Common myeloid progenitor, CD34-positive (primary cell): ENCODE data around the gene FUT8.
A peak's percentile ranks its signal among the peaks of the same experiment; 100 is the strongest.

Experiments
- CTCF ChIA-PET: fragments of 350-600 bp; sonication (Branson Sonifier 250); formaldehyde crosslinking; loops from one replicate; lab custom pipeline; 2021; ENCODE audit warnings: antibody characterized with exemption; lab: Charles Lee
- POLR2A ChIA-PET: fragments of 350-600 bp; sonication (Branson Sonifier 250); formaldehyde crosslinking; loops from one replicate; lab custom pipeline; 2021; ENCODE audit warnings: antibody characterized with exemption; lab: Charles Lee
- DNase-seq, 3 donors: peaks; one replicate each; pipeline versions ENCODE4 v3.0.0 to v3.0.0-alpha.2; 2013
- H3K27ac ChIP-seq, 2 experiments: 1 replicate in 1 of 2; 2 replicates in 1 of 2; pipeline ENCODE4 v1.7.0; 2013; ENCODE audit warnings: inconsistent platforms in 2 of 2, low read length in 2 of 2, mild to moderate bottlenecking in 2 of 2, low read depth in 1 of 2, moderate library complexity in 1 of 2; ENCODE audit not compliant: severe bottlenecking in 2 of 2, insufficient read depth in 1 of 2, poor library complexity in 1 of 2
- H3K27me3 ChIP-seq, 5 experiments: replicated peaks in 2 of 5; 1 replicate in 3 of 5; 2 replicates in 2 of 5; pipeline versions ENCODE4 v1.6.1 to v1.7.0; 2013; ENCODE audit warnings: low read length in 4 of 5, mild to moderate bottlenecking in 2 of 5, moderate library complexity in 2 of 5, inconsistent platforms in 1 of 5; ENCODE audit not compliant: insufficient read depth in 5 of 5, control insufficient read depth in 4 of 5
- H3K36me3 ChIP-seq, 4 experiments: 1 replicate in 2 of 4; 2 replicates in 2 of 4; pipeline versions ENCODE4 v1.6.1 to v1.7.0; 2013; ENCODE audit warnings: low read length in 3 of 4, control low read depth in 1 of 4, mild to moderate bottlenecking in 1 of 4; ENCODE audit not compliant: control insufficient read depth in 4 of 4, insufficient read depth in 4 of 4
- H3K4me1 ChIP-seq, 4 experiments: 1 replicate in 3 of 4; 2 replicates in 1 of 4; pipeline versions ENCODE4 v1.6.1 to v1.7.1; 2013; ENCODE audit warnings: low read length in 3 of 4, mild to moderate bottlenecking in 3 of 4, control low read depth in 1 of 4, inconsistent platforms in 1 of 4, moderate library complexity in 1 of 4; ENCODE audit not compliant: control insufficient read depth in 4 of 4, insufficient read depth in 4 of 4; ENCODE audit errors: control extremely low read depth in 1 of 4
- H3K4me3 ChIP-seq, 7 experiments: 1 replicate in 4 of 7; 2 replicates in 3 of 7; pipeline versions ENCODE4 v1.5.1 to v1.7.0; 2013; ENCODE audit warnings: mild to moderate bottlenecking in 7 of 7, low read length in 6 of 7, moderate library complexity in 6 of 7, inconsistent platforms in 2 of 7, low read depth in 2 of 7, control low read depth in 1 of 7; ENCODE audit not compliant: insufficient read depth in 4 of 7, control insufficient read depth in 1 of 7; ENCODE audit errors: extremely low read depth in 1 of 7
- H3K9me3 ChIP-seq, 5 experiments: 1 replicate in 4 of 5; 2 replicates in 1 of 5; pipeline versions ENCODE4 v1.6.1 to v1.7.1; 2013; ENCODE audit warnings: low read length in 4 of 5, mild to moderate bottlenecking in 2 of 5, inconsistent platforms in 1 of 5, low read depth in 1 of 5, moderate library complexity in 1 of 5; ENCODE audit not compliant: control insufficient read depth in 4 of 5, insufficient read depth in 2 of 5; ENCODE audit errors: control extremely low read depth in 1 of 5
- WGBS: methylation state at CpG from one replicate; pipeline ENCODE4 v1.1.5; 2013; ENCODE audit not compliant: insufficient coverage; 5-methylcytosine and 5-hydroxymethylcytosine counted together

The FUT8 gene

DNA sequence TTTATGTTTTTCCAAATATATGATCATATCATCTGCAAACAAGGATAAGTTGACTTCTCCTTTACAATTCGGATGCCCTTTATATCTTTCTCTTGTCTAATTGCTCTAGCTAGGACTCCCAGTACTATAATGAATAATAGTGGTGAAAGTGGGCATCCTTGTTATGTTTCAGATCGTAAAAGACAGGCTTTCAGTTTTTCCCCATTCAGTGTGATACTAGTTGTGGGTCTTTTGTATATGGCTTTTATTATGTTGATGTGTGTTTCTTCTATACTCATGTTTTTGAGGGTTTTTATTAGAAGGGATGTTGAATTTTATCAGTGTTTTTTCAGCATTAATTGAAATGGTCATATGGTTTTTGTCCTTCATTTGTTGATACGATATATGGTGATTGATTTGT is 97.3 kb downstream of the FUT8 start:
- H3K4me3 ChIP-seq, result no peak overlapping the region
- no peaks in the 10 kb centered on the region for H3K27me3 ChIP-seq
- DNase-seq, result no peak
- peaks cover 0 to 6% (median under 1%) of the 10 kb centered on the region in 4 experiments for H3K36me3 ChIP-seq
- H3K4me1 ChIP-seq, result no peaks in the 10 kb centered on the region
- H3K9me3 ChIP-seq, result peaks cover 0 to 17% (median 3%) of the 10 kb centered on the region in 5 experiments
- 100% methylated on average over 1 of the region's 3 CpGs for whole genome bisulfite sequencing
- ChIA-PET CTCF (no interaction called here), POLR2A (no interaction called here)
- H3K27ac ChIP-seq, result no peak overlapping the region

- Histone ChIP-seq H3K27me3 (no peaks in the 10 kb centered on the region), H3K4me1 (no peaks in the 10 kb centered on the region), H3K36me3 (peaks cover 0 to 2% (median 0%) of the 10 kb centered on the region in 4 experiments), H3K9me3 (peaks cover 0 to 16% (median 3%) of the 10 kb centered on the region in 5 experiments), H3K27ac (no peak overlapping the region), H3K4me3 (no peak overlapping the region)
- ChIA-PET POLR2A (no interaction called here), CTCF (interaction anchor here (1.1 kb wide), 1 partner anchor 16 kb away, joined by 3 read pairs; no protein-coding TSS in a partner anchor)
- 100% methylated on average over 3 of the region's 5 CpGs for WGBS
- DNase-seq, result no peak
Measured at GRCh38 chr14:65513671-65514070, 101.1 kb downstream of the FUT8 start.

GRCh38 chr14:65517635-65518542 is 105.4 kb downstream of the FUT8 start:
- Histone ChIP-seq H3K36me3 (peaks cover 0 to 2% (median 0%) of the 10 kb centered on the region in 4 experiments), H3K27me3 (no peaks in the 10 kb centered on the region), H3K4me3 (no peak overlapping the region), H3K9me3 (peaks cover 0 to 3% (median 0%) of the 10 kb centered on the region in 5 experiments), H3K27ac (no peak overlapping the region), H3K4me1 (no peaks in the 10 kb centered on the region)
- CTCF ChIA-PET, result interaction anchor here (1.0 kb wide), 1 partner anchor 13 kb away, joined by 3 read pairs; no protein-coding TSS in a partner anchor
- POLR2A ChIA-PET, result no interaction called here
- DNase-seq, result peak in 2 of 3 donors; percentile 4 to 28

GRCh38 chr14:65528069-65528468 is 115.5 kb downstream of the FUT8 start:
- Histone ChIP-seq H3K4me1 (no peaks in the 10 kb centered on the region), H3K27ac (no peak overlapping the region), H3K9me3 (peaks cover 0 to 30% (median 7%) of the 10 kb centered on the region in 5 experiments), H3K36me3 (peaks cover 0 to 10% (median 0%) of the 10 kb centered on the region in 4 experiments), H3K4me3 (no peak overlapping the region), H3K27me3 (no peaks in the 10 kb centered on the region)
- 100% methylated on average over 11 of the region's 11 CpGs for WGBS
- ChIA-PET CTCF (no interaction called here), POLR2A (no interaction called here)
- no peak for DNase-seq

GRCh38 chr14:65531148-65531547 is 118.6 kb downstream of the FUT8 start:
- Histone ChIP-seq H3K4me3 (no peak overlapping the region), H3K27me3 (no peaks in the 10 kb centered on the region), H3K27ac (no peak overlapping the region), H3K4me1 (no peaks in the 10 kb centered on the region), H3K36me3 (peaks cover 0 to 10% (median 0%) of the 10 kb centered on the region in 4 experiments), H3K9me3 (peaks cover 0 to 47% (median 7%) of the 10 kb centered on the region in 5 experiments)
- ChIA-PET CTCF (no interaction called here), POLR2A (no interaction called here)
- 100% methylated on average over 1 of the region's 3 CpGs for WGBS
- no peak for DNase-seq

DNA sequence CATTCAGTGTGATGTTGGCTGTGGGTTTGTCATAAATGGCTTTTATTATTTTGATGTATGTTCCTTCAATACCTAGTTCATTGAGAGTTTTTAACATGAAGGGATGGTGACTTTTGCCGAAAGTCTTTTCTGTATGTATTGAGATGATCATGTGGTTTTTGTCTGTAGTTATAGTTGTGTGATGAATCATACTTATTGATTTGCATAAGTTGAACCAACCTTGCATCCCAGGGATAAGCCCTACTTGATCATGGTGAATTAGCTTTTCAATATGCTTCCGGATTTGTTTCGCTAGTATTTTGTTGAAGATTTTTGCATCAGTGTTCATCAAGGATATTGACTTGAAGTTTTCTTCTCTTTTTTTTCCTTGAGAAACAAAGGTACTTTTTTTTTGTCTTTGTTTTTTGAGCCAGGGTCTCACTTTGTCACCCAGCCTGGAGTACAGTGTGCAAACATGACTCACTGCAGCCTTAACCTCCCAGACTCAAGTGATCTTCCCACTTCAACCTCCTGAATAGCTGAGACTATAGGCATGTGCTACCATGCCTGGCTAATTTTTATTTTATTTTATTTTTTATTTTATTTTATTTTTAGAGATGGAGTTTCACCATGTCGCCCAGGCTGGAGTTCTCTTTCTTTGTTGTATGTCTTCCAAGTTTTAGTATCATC is 121.3 kb downstream of the FUT8 start:
- DNase-seq, result no peak
- Histone ChIP-seq H3K4me3 (no peak overlapping the region), H3K9me3 (peaks cover 0 to 46% (median 5%) of the 10 kb centered on the region in 5 experiments), H3K36me3 (peaks cover 0 to 12% (median 1%) of the 10 kb centered on the region in 4 experiments), H3K27me3 (no peaks in the 10 kb centered on the region), H3K4me1 (no peaks in the 10 kb centered on the region), H3K27ac (no peak overlapping the region)
- POLR2A ChIA-PET, result interaction anchor here (0.7 kb wide), 1 partner anchor 108 kb away, joined by 3 read pairs; no protein-coding TSS in a partner anchor
- 100% methylated on average over 2 of the region's 4 CpGs for WGBS
- CTCF ChIA-PET, result no interaction called here
